ACHN (cell line): ENCODE measurements around the gene TBX20.
"Not testable (repeated sequence)": the region's sequence is repeated elsewhere in the genome, so short reads cannot be mapped to it uniquely, and the experiment has no call there.

Source experiments
- DNase-seq: peaks from one replicate; pipeline ENCODE4 v3.0.0-alpha.2; 2015
- in situ Hi-C: cut with HindIII; loops from 2 replicates; pipeline ENCODE4 v1.10.0; 2017; ENCODE audit warnings: low sequenced_read_pairs, low pct_ligation_motif_present, low pct_unique_long_range_greater_than_20kb

The TBX20 gene

DNA sequence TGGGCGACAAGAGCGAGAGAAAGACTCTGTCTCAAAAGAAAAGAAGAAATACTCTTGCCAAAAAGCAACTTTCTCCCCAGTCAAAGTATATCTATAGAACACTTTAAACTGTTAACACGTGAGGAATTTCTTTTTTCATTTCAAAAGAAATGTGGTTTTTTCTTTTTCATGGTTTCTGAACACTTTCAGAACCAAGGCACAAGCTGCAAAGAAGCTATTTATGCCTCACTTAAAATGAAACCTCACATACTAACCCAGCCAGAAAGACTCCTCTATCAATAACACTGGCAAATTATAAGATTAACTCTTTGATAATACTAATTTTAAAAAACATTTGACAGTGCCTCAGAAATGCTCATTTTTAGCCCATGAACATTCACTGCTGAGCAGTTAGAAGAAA is 20.9 kb downstream of the TBX20 start:
- DNase-seq: no peak
- in situ Hi-C loops: no loop called here

DNA sequence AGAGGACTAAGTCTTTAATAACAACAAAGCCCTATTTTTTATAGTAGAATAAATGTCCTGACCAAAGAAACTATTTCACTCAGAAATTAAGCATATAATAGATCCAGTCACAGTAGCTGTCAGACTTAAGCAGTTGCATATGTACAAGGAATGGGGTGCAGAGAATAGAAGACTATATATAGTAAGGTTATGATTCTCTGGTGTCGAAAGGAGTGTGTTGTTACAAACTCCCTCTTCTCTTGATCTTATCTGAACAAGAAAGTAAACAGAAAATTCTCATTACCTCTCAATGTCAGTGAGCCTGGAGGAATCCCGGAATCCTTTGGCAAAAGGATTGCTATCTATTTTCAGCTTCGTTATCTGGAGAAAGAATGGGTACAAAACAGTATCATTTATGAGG is 22.7 kb downstream of the TBX20 start:
- DNase-seq, in situ Hi-C loops: not testable (repeated sequence)

DNA sequence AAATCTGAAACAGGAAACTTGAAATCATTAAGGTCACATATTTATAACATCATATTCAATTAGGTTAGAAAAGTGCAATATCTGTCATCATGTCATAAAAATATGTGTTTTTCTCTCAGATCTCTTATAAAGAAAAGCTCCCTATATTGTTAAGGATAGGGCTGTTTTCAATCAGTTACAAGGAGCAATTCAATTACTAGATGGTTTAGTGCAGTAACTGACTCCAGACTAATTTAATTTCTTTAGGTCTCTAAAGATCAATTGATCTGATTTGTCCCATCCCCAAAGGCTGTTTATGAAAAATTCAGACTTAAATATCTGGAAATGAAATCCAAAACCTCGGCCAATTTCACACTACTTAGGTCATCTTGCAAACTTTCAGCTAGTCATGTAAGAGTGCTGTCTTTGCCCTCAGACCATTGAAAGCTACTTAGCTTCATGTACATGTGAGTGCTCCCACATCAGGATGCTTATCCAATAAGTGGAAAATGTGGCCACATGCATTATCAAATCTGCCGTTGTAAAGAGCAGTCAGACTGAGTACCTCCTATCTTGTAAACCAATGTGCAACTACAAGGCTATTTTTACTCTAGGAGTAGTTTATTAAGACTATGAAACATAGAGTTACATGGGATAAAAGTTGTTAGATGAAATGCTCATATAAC is 24.7 kb downstream of the TBX20 start:
- DNase-seq, in situ Hi-C loops: not testable (repeated sequence)

DNA sequence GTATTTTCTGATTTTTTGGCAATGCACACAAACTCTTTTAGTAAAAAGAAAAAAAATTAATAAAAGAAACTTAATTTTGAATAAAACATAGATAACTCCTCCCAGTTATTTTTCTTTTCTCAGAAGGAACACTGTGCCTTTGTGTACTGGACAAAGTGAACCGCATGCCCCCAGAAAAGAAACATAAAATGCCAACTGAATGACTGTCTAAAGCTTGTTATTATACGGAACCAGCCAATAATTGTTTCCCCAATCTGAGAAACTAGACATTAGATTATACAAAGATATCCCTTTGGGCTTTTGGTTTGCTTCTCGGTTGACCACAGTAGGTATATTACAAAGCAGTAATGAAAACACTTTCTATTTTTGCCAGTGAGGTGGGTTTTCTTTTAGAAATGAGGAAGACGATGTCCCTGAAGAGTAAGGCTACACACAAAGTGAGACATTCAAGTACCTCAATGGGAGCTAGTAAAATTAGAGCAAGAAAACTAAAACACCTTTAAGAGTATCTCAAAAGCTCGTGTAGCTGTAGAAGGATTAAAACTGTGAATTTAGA is 25.3 kb downstream of the TBX20 start:
- DNase-seq, in situ Hi-C loops: not testable (repeated sequence)

DNA sequence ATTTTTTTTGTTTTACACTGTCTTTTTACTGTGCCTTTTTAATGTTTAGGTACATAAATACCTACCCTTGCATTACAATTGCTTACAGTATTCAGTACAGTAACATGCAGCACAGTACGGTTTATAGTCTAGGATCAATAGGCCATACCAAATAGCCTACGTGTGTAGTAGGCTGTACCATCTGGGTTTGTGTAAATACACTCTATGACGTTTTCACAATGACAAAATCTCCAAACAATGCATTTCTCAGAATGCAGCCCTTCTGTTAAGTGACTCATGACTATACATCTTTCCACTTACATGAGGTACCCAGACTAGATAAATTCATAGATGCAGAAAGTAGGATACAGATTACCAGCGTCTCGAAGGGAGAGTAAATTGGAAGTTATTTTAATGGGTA is 26.5 kb downstream of the TBX20 start:
- in situ Hi-C loops, DNase-seq: not testable (repeated sequence)

DNA sequence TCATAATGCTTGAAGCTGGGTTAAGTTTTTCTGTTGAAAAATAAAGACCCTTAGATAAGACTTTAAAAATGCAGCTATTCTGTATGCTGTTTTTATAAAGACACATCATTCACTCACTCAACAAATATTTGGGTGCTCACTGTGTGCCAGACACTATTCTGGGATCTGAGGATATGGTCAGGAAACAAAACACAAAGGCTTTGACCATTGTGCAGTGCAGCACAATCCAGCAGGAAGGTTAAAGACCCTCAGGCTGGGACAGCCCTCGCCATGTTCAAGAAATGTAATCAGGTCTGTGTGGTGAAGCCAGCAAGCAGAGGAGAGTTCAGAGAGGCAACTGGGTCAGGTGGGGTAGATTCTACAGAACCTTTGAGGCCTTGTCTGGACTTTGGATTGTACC is 31.5 kb downstream of the TBX20 start:
- in situ Hi-C loops, DNase-seq: not testable (repeated sequence)

DNA sequence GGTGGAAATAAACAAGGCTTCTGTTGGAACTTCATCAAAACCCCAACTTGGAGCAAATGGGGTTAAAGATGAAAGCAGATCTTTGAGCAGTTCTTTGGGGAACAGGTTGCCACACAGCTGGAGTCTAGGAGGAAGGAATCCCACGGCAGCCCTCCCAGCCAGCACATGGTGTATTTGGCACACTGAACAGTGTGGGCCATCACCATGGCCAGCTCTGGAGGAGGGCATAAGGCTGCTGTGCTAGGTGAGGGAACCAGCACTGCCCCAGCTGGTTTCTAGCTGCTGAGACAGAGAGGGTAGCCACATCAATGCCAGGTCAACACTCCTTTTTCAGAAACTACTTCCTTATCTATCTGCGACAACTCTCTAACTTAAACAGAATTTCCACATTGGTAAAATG is 33.7 kb downstream of the TBX20 start:
- in situ Hi-C loops, DNase-seq: not testable (repeated sequence)

DNA sequence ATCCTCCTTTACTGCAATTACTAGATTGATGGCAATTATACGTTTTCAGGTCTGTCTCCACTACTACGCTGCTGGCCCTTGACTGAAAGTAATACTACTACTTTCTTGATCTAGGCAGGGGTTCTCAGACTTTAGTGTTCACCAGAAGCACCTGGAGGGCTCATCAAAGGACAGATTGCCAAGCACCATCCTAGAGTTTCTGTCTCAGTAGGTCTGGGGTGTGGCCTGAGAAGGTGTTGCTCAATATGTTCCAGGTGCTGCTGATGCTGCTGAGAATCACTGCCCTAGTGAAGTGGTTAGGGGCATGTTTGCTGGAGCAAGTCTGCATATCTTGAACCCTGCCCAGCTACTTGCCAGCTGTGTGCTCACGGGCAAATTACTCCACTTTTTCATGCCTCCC is 37.9 kb downstream of the TBX20 start:
- in situ Hi-C loops, DNase-seq: not testable (repeated sequence)

DNA sequence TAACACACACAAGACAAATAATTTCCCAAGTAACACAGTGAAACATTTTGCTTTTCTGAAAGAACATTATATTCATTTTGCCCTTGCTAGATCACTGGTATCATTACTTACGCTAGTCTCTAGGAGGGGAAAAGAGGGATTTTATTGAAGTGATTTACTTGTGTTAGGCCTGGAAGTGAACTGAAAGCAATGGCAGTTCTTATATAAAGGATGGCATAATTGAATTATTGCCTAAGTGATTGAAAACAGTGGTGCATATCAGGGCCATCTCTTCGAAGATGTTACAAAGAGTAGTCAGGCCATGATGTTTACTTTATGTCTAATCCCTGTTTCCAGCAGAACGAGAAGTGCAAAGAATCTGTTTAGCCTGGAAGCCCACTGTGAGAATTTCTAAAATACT is 38.8 kb downstream of the TBX20 start:
- in situ Hi-C loops, DNase-seq: not testable (repeated sequence)

DNA sequence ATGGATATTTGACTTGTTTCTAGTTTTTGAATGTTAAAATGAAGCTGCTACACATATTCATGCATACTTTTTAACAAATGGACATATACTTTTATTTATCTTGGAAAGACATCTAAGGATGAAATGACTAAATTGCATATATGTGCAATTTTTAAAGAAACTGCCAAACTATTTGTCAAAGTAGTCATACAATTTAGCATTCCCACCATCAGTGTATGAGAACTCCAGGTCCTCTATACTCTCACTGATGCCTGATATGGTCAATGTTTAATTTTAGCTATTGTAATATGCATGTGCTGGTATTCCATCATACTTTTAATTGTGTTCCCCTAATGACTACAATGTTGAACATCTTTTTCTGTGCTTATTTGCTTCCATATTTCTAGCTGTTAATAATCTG is 47.0 kb downstream of the TBX20 start:
- DNase-seq, in situ Hi-C loops: not testable (repeated sequence)

DNA sequence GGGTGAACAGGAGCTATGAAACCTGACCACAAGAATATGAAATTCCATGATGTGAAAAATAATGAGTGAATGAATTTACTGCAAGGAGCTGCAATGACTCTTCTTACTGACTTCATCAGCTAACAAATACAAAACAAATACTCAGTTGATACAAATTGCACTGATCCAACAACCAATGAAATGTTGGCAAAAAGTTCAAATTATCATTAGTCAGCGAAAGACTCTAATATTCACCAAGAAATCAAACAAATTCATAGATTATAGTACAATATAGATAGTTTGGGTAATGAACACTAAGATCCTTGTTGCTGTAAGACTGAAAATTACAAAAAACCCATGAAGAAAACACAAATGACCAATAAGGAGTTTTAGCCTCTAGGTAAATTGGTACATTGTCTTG is 49.0 kb downstream of the TBX20 start:
- DNase-seq, in situ Hi-C loops: not testable (repeated sequence)

DNA sequence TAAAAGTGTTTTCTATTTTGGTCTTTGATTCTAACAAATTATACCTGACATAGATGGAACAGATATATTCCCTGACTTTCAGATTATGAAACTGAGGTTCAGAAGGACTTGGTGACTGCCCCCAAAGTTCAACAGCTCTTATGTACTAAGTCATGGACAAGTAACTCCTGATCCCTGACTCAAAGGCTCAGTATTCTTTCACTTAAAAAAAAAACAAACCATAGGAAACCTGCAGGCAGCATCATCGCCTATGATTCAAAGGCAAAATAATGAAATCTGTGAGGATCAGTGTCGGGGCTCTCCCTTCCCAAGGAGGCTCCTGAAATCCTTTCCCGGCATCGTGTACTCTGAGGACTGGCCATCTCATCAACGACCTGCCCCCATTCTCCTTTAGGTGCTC is 49.9 kb downstream of the TBX20 start:
- DNase-seq, in situ Hi-C loops: not testable (repeated sequence)

DNA sequence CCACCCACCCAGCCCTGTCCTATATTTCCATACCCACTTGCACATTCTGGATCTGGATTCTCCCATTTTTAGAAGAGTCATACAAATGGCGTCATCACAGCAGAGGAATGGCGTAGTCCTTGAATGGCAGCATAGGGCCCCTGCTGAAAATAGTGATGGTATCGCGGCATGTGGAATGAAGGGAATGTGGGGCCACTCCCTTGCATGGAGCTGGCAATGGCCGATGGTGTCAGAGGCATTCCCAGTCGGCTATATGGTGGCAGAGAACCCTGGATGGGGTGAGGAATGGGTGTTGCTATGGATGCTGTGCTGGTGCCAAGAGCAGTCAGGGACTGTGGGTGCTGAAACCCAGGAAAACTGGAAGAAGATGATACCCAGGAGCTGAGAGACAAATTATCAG is 51.5 kb downstream of the TBX20 start:
- in situ Hi-C loops, DNase-seq: not testable (repeated sequence)

DNA sequence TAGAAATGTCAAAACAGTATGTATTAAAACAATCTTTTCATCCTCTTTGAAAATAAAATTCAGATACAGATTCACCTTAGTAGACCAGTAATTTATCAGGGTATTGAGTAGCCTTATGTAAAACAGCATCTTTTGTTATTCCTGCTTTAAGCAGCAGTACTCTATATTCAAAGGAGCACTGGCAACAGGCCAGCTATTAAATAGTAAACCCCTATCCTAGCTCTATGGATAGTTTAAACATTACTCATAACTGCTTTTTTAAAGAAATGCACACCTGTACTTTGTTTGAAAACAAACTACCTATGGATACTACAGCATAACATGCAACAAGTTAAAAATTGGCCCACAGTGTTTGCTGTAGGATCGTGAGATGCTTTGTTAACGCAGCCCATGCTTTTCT is 53.7 kb downstream of the TBX20 start:
- in situ Hi-C loops: not testable (repeated sequence)
- DNase-seq: peak; percentile 22

DNA sequence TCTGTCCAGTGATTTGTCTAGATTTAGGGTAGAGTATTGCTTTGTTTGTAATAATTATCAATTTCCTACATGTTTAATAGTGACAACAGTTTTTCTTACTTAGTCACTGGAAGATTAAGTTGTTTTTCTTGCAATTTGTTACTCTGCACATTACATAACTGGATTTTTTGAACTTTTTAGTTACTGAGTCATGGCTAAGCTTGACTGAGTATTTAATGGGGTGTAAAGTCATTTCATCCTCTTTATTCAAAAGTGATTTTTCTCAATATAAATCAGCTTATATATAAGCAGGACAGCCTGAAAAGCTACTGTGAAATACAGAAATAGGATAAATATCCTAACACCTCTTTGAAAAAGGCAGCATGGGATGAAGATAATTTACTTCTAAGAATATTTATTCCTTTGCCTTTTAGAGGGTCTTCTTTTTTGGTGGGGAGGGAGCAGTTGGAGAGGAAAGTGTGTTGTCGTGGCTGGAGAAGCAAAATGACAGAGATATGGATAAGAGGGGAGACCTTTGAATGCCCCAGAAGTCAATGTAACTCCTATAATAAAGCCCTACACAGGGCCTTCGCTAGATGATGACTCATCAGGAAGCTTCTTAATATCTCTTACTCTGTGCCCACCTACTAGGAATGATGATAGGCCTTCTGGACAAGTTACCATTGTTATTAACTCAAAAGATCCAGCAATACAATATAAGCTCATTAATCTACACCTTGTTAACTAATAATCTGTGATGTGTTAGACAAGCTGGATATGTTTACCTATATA is 55.3 kb downstream of the TBX20 start:
- DNase-seq: peak; percentile 91
- in situ Hi-C loops: not testable (repeated sequence)

DNA sequence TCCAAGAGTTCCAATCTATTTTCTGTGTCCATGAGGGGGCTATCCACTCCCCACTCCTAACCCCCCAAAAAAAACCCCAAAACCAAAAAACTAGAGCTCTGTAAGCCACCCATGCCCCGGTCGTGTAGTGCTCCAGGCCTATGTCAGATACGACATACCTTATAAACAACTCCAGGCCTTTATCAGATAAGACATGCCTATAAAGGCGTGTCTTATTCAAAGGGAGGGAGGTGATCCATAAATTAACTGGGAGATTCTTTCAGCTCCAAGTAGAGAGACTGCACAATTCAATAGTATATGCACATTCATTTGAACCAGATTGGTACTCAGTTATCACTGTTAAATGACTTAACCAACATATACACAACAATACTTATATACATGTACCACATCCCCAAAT is 62.3 kb downstream of the TBX20 start:
- DNase-seq, in situ Hi-C loops: not testable (repeated sequence)

DNA sequence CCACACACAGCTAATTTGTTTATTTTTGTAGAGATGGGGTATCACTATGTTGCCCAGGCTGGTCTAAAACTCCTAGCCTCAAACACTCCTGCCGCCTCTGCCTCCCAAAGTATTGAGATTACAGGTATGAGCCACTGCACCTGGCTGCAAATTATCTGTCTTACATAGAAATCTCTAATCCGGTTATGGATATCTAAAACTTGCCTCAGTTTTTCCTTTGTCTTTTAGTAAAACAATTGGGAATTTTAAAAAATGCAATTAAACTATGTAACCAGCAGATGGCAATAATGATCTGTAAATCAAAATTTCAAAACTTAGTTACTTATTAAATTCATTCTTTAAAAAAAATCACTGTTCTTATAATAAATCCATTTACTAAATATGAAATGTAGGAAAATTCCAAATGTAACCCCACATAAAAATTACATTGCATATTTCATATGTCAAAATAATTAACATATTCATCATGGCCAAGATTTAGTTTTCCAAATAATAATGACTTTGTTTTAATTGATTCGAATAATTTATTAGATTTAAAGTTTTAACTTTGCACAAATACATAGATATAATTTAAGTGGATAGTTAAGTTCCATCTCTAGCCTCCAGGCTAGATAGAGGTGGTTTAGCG is 63.6 kb downstream of the TBX20 start:
- in situ Hi-C loops, DNase-seq: not testable (repeated sequence)

DNA sequence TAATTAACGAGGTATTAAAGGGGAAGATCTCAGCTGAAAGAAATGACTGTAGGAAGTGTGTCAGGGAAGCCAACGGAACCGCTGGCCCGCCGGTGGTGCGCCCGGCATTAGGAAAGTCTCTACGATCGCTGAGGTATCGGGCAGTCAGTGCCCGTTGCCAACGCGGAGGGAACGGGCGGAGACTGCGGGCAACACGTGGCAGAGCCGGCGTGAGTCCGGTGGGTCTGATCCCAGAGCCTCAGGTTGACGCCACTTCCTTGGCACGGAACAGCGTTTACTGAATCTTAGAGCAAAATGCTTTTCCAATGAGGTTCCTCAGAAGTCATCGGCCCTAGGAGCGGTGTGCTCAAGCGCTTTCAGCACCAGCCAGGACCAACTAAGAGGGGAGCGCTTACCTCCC is 67.1 kb downstream of the TBX20 start:
- in situ Hi-C loops: not testable (repeated sequence)
- peak; percentile 93 for DNase-seq
